BE2C (cell line): ENCODE data around the gene MYO18A. TPM values are rescaled to one million over a fixed set of nuclear protein-coding genes. Genes with fewer than 3 reads are reported as not detected.
"Not testable (repeated sequence)": the region's sequence is repeated elsewhere in the genome, so short reads cannot be mapped to it uniquely, and the experiment has no call there.

Source experiments
- DNase-seq: peaks from one replicate; pipeline ENCODE4 v3.0.0-alpha.2; 2020
- H3K27me3 ChIP-seq: fragments of 250-450 bp; sonication (Bioruptor Pico); 2 replicates; pipeline ENCODE4 v1.5.1; 2020; ENCODE audit warnings: mild to moderate bottlenecking
- H3K36me3 ChIP-seq: fragments of 250-450 bp; sonication (Bioruptor Pico); 2 replicates; pipeline ENCODE4 v1.5.1; 2020; ENCODE audit warnings: mild to moderate bottlenecking
- H3K4me1 ChIP-seq: fragments of 250-450 bp; sonication (Bioruptor Pico); 2 replicates; pipeline ENCODE4 v1.5.1; 2020
- H3K4me3 ChIP-seq: 2 replicates; pipeline ENCODE4 v1.5.1; 2011; ENCODE audit warnings: low read depth, low read length
- H3K9me3 ChIP-seq: fragments of 250-450 bp; sonication (Bioruptor Pico); 2 replicates; pipeline ENCODE4 v1.5.1; 2020
- polyA plus RNA-seq: library from polyadenylated mRNA; unstranded; fragments of >200 nt; gene quantifications from one replicate; pipeline ENCODE4 v1.2.1, GENCODE V29; 2012; ENCODE audit warnings: low read depth, missing spikeins; ENCODE audit not compliant: insufficient read length, insufficient read depth
- TF ChIP-seq, protein P1 (sequence below): IDR thresholded peaks from 2 replicates; pipeline ENCODE4 v1.5.1; 2012; ENCODE audit warnings: mild to moderate bottlenecking, low read depth, low read length

The MYO18A gene
- 30.5 TPM for polyA plus RNA-seq

GRCh38 chr17:29180034-29180787 is at the start of gene MYO18A:
TSS of gene MYO18A (minus strand) at chr17:29180398. CDS start at chr17:29166940, 13,458 bp downstream.
- Histone ChIP-seq H3K9me3 (no peaks in the 10 kb centered on the region), H3K4me1 (no peaks in the 10 kb centered on the region), H3K4me3 (peak within 1 kb of the TSS; percentile 44), H3K27me3 (no peaks in the 10 kb centered on the region), H3K36me3 (no peaks in the 10 kb centered on the region)
- DNase-seq = peak; percentile 80
- TF ChIP-seq, protein P1, sequence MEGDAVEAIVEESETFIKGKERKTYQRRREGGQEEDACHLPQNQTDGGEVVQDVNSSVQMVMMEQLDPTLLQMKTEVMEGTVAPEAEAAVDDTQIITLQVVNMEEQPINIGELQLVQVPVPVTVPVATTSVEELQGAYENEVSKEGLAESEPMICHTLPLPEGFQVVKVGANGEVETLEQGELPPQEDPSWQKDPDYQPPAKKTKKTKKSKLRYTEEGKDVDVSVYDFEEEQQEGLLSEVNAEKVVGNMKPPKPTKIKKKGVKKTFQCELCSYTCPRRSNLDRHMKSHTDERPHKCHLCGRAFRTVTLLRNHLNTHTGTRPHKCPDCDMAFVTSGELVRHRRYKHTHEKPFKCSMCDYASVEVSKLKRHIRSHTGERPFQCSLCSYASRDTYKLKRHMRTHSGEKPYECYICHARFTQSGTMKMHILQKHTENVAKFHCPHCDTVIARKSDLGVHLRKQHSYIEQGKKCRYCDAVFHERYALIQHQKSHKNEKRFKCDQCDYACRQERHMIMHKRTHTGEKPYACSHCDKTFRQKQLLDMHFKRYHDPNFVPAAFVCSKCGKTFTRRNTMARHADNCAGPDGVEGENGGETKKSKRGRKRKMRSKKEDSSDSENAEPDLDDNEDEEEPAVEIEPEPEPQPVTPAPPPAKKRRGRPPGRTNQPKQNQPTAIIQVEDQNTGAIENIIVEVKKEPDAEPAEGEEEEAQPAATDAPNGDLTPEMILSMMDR = peak; percentile 54

DNA sequence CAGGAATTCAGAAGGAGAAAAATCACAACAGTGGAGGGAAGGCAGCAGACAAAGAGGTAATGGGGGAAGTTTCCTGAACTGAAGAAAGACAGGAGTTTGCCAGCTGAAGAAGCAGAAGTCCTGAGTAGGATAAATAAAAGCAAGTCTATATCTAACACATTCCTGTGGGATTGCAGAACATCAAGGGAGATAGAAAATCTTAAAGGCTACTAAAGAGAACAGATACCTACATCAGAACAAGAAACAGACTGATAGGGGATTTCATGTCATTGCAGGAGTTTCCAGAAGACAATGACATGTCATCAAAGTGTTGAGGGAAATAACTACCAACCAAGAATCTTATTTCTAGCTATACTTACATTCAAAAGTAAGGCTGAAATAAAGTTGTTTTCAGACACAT is 45.2 kb upstream of the MYO18A start:
- Histone ChIP-seq H3K9me3 (no peaks in the 10 kb centered on the region), H3K4me3 (no peak overlapping the region), H3K36me3 (no peaks in the 10 kb centered on the region), H3K27me3 (no peaks in the 10 kb centered on the region), H3K4me1 (no peaks in the 10 kb centered on the region)
- no peak for DNase-seq
- TF ChIP-seq, protein P1 = no peak

- not testable (repeated sequence) for DNase-seq, H3K9me3 ChIP-seq, H3K27me3 ChIP-seq, H3K4me3 ChIP-seq, H3K36me3 ChIP-seq, H3K4me1 ChIP-seq
These were observed 41.1 kb upstream of the MYO18A start for GRCh38 chr17:29221338-29221737.

- Histone ChIP-seq H3K4me3 (no peak overlapping the region), H3K27me3 (no peaks in the 10 kb centered on the region), H3K9me3 (no peaks in the 10 kb centered on the region), H3K36me3 (no peaks in the 10 kb centered on the region), H3K4me1 (0 out of 2 replicates have a peak, but pooled peaks cover 3% of the 10 kb centered on the region)
- TF ChIP-seq, protein P1 = peak; percentile 76
- peak; percentile 81 for DNase-seq
These were observed 39.3 kb upstream of the MYO18A start for GRCh38 chr17:29219378-29220047.

- Histone ChIP-seq H3K4me3 (no peak overlapping the region), H3K4me1 (0 out of 2 replicates have a peak, but pooled peaks cover 3% of the 10 kb centered on the region), H3K36me3 (no peaks in the 10 kb centered on the region), H3K27me3 (no peaks in the 10 kb centered on the region), H3K9me3 (no peaks in the 10 kb centered on the region)
- no peak for DNase-seq
- TF ChIP-seq, protein P1 = no peak
These were observed 36.7 kb upstream of the MYO18A start for GRCh38 chr17:29216856-29217255.

DNA sequence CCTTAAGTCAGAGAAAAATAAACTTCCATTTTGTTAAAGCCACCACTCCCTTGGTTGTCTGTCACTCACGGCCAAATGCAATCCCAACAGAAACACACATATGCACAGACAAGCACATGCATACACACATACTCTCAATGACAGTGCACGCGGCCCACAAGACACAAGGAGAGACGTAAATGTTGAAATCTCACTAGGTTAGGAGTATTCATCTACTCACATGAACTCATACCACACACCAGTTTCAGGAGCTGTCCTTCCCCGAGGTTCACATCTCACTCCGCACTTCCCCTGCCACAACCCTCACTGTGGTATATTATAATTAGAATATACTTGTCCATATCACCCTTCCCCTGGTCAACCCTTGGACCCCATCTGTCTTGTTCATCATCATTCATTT is 36.0 kb upstream of the MYO18A start:
- H3K36me3 ChIP-seq = no peaks in the 10 kb centered on the region
- H3K9me3 ChIP-seq = no peaks in the 10 kb centered on the region
- DNase-seq = no peak
- no peak overlapping the region for H3K4me3 ChIP-seq
- H3K4me1 ChIP-seq = 0 out of 2 replicates have a peak, but pooled peaks cover 3% of the 10 kb centered on the region
- H3K27me3 ChIP-seq = no peaks in the 10 kb centered on the region
- TF ChIP-seq, protein P1 = no peak
